RCC 7860 (cell line): Measurements from ENCODE around the gene PLSCR1.

Source experiments
- DNase-seq: peaks from one replicate; pipeline ENCODE4 v3.0.0-alpha.2; 2015; ENCODE audit warnings: low spot score
- FAIRE-seq: peaks from 2 replicates; lab custom pipeline; 2012; peaks lifted over from hg19 to GRCh38; lab: Jason Lieb, UNC

PLSCR1 gene

DNA sequence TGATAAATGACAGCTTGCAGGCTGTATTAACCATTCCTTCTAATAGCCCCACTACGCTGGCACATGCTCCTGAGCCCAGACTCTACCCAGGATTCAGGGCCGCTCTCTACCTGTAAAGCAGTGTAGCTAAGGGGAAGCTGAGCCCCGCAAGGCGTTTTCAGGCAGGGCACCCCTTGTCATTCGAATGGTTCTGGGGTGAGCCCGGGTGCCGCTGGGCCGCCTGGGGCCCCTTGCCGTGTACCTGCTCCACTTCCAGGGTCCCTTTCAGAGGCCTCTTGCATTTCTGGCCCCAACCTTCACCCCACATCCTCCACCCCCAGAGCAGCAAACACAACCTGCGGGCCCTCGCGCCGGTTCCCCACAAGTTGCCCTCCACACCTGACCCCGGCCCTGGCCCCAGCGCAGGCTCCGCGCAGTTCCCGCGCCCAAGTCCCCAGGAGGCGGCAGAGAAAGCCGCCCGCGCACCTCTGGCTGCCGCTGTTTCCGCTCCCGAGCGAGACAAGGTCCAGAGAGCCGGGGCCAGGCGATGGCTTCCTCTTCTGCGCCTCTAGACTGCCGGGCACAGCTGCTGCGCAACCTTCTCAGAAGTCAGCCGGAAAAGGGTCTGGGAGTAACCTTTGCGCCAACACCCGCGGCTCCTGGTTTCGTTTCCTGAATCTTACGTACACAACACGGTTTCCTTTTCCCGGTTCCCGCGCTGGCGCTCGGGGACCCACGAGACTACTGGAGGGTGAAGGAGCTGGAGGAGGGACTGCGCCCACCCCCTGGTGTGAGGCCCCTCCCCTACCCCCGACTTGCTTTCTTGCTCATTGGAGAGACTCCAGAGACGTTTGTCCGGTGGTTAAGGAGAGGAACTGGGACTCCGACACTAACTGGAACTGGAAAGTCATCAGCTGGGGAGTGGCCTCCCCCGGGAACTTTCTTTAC lies at the start of gene PLSCR1:
Gene PLSCR1 (minus strand): TSS at position 606 of the 927 bp plus-strand sequence. CDS start 8,055 bp downstream, outside the sequence.
- peak; percentile 95 for DNase-seq
- FAIRE-seq = peak; percentile 89

GRCh38 chr3:146593776-146594175 lies 49.4 kb upstream of the PLSCR1 start:
- FAIRE-seq (no peak), DNase-seq (no peak)

- DNase-seq = no peak
- no peak for FAIRE-seq
Observed at GRCh38 chr3:146590521-146590920, 46.1 kb upstream of the PLSCR1 start.

DNA sequence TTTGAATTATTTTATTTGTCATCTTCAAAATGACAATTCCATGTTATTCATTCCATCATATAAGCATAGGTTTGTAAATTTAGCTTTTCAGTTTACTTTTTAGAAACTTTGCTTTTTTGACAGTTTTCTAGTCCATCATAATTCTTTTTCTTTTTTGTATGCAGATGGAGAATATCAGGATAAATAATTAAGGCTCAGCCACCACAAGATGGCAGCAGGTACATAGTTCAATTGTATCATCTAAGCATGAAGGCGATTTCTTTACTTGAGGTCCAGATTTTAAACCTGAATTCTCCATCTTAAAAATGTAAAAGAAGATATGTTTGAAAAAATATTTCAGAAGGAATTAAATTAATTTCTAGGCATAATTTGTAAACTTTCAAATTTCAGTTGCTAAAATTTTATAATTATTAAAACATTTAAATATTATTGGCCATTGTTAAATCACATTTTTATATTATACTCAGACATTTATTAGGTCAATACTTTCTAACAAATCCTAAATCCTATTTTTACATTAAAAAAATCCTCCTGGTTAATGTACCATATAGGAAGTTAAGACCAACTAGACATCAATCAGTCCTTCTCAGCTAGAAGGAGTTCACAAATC lies 45.6 kb upstream of the PLSCR1 start:
- peak; percentile 17 for DNase-seq
- FAIRE-seq = peak; percentile 72

DNA sequence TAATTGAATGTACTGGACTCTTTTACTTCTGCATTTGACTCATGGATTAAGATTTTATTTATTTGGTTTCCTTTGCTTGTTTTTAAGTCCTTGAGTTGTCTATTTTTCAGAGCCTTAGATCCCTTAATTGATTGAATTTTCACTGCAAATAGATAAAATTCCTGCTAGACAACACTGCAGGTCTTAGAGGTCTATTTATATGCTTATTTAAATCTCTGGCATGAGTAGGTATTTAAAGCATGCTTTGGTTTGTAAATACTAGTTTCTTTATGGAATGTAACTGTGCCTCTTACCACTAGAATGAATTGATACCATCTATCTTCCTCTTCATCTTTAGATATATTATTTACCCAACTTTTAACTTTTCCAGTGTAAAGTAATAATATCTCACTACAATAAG lies 40.7 kb upstream of the PLSCR1 start:
- FAIRE-seq = no peak
- no peak for DNase-seq

- FAIRE-seq (no peak), DNase-seq (no peak)
Observed at GRCh38 chr3:146581951-146582467, 37.6 kb upstream of the PLSCR1 start.

DNA sequence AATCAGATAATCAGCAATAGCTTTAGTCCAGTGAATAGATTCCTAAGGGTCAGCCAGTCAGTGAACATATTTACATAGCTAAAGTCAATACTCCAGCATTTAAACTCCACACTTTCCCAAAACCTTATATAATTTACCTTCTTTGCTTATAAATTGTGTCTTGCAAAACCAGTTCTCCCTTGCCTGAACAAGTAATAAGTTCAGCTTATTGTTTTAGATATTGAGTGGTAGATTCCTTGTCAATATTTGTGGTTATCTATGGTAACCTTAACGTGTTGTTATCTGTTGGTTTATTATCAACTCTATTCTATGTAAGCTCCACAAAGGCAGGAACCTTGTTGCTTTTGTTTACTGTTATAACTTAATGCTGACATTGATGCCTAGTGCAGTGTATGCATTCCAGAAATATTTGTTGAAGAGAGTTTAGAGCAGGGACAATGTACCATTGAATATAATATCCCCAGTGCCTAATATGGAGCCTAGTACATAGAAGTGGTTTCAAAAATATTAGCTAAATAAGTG lies 36.7 kb upstream of the PLSCR1 start:
- FAIRE-seq (no peak), DNase-seq (no peak)

DNA sequence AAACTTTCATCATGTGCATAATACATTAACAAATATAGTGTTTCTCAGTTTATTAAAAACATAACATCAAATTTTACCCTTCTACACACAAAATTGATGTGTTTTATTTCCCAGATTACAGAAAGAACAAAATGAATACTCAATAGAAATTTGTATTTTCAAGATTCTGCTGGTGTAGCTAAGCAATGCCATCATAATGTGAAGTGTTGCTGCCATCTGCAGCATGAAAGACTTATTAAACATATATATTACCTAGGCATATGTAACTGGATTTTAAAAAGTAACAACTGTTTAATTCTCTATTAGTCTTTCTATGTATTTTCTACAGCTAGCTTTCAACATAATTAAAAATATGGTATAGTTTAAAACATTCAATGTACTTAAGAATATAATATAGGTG lies 33.3 kb upstream of the PLSCR1 start:
- DNase-seq (peak; percentile 27), FAIRE-seq (peak; percentile 75)

DNA sequence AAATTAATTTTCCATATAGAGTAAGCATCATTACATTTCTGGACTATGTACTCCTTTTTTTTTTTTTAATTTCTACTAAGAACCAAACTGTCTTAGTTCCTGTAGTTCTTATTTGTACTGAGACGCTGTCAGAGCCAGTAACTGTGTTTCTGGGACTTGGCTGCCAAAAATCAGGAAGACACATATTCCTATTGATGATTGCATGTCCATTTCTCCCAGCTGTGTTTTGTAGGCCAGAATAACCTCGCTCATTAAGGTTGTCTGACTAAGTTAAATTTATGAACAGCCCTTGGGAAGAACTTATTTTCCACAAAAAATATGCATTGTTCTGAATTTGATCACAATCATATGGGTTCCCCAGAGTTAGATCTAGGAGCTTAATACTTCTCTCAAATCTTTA lies 31.2 kb upstream of the PLSCR1 start:
- FAIRE-seq = no peak

DNA sequence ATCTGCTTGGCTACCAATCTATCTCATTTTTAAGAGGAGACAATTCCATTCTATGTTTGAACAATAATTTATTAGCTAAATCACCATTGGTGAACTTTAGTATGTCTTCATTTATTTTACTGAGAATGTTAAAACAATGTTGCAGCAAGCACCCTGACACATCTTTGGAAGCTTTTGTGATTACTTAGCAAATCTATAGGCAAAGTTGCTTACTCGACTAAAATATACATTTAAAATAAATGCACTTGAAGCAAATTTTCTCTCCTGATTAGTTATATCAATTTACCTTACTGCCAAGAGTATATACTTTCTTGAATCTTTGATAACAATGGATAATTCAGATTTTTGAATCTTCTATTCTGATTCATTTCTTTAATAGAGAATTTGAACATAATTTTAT lies 29.8 kb upstream of the PLSCR1 start:
- FAIRE-seq = no peak

More for the DNA sequence above, 31.2 kb upstream of the PLSCR1 start:
- no peak for DNase-seq

DNA sequence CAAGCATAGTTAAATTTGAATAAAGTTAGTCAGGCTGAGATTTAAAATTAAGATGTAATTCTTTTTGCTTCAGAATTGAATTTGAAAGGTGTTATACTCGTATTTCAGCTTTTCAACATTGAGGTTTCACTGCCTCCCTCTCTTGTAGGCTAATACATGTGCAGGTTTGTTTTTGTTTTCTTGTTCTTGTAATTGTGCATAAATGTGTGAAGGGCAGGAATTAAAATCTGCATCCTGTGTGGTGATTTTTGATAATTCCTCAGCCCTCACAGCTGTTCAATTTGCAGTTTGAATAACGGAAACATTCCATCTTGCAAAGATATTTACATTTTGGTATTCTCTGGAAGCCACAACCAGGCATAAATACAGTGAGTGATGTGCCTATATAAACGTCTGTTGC lies 24.9 kb upstream of the PLSCR1 start:
- FAIRE-seq = no peak
- DNase-seq = no peak

More for the DNA sequence above, 29.8 kb upstream of the PLSCR1 start:
- DNase-seq = no peak

DNA sequence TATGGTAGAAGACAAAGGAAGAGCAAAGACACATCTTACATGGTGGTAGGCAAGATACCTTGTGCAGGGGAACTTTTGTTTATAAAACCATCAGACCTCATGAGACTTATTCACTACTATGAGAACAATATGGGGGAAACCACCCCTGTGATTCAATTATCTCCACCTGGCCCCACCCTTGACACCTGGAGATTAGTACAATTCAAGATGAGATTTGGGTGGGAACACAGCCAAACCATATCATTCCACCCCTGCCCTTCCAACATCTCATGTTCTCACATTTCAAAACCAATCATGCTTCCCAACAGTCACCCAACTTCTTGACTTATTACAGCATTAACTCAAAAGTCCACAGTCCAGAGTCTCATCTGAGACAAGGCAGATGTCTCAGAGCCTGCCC lies 21.7 kb upstream of the PLSCR1 start:
- no peak for FAIRE-seq

DNA sequence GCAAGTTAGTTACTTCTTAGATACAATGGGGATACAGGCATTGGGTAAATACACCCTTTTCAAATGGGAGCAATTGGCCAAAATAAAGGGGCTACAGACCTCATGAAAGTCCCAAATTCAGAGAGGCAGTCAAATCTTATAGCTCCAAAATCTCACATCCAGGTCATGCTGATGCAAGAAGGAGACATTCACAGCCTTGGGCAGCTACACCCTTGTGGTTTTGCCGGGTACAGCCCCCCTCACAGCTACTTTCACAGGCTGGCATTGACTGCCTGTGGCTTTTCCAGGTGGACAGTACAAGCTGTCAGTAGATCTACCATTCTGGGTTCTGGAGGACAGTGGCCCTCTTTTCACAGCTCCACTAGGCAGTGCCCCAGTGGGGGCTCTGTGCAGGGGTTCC lies 17.5 kb upstream of the PLSCR1 start:
- DNase-seq (no peak), FAIRE-seq (no peak)

More for the DNA sequence above, 21.7 kb upstream of the PLSCR1 start:
- DNase-seq = no peak

- DNase-seq = no peak
- FAIRE-seq = no peak
Observed at GRCh38 chr3:146561463-146561862, 17.1 kb upstream of the PLSCR1 start.

GRCh38 chr3:146560678-146561077 lies 16.3 kb upstream of the PLSCR1 start:
- DNase-seq (no peak), FAIRE-seq (no peak)

DNA sequence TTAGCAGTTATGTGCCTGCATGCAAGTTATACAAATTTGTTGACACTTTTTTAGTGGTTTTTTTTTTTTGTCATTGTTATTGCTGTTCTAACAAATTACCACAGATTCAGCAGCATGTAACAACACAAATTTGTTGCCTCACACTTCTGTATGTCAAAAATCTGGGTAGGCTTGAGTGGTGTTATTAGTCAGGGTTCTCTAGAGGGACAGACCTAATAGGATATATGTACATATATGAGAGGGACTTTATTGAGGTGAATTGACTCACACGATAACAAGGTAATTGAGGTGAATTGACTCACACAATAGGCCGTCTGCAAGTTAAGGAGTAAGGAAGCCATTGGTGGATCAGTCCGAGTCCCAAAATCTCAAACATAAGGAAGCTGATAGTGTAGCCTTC lies 15.0 kb upstream of the PLSCR1 start:
- FAIRE-seq (no peak), DNase-seq (no peak)

DNA sequence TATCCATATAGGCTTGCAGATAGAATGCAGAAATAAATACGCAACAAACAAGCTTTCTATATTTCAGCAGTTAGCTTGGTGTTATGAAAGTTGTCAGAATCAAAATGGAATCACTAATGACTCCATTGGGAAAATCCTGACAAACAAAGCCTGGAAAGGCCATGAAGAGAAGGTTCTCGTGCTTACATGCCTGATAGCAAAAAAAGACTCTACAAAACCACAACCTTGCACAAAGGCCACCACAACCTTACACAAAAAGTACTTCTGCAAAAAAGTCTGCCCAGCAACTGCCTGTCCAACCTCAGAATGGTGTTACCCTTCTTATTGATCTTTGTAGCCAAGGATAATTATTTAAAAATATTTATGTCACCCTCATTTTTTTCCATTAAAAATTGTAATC lies 14.4 kb upstream of the PLSCR1 start:
- DNase-seq (no peak), FAIRE-seq (no peak)

GRCh38 chr3:146557745-146558144 lies 13.3 kb upstream of the PLSCR1 start:
- FAIRE-seq (no peak), DNase-seq (no peak)

DNA sequence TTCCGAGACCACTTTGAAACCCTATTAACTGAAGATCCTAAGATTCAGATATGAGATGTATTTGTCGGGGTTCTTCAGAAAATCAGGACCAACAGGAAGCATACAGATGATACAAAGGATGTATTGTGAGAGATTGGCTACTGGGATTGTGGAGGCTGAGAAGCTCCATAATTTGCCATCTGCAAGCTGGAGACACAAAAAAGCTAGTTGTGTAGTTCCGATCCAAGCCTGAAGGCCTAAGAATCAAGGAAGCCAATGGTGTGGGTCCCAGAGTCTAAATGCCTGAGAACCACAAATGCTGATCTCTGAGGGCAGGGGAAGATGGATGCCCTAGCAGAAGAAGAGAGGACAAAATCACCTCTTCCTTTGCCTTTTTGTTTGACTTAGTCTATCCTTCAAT lies 10.9 kb upstream of the PLSCR1 start:
- FAIRE-seq = no peak
- no peak for DNase-seq

GRCh38 chr3:146554151-146554760 lies 9.8 kb upstream of the PLSCR1 start:
- FAIRE-seq = no peak
- DNase-seq = no peak
